HG03097 (cell line): Measurements from ENCODE around the gene GYG1.
"Not testable (repeated sequence)": the region's sequence is repeated elsewhere in the genome, so short reads cannot be mapped to it uniquely, and the experiment has no call there.

Experiments used
- ATAC-seq: cut with Tn5 transposase; IDR thresholded peaks from one replicate; pipeline ENCODE4 v1.9.1; 2021; ENCODE audit not compliant: unreplicated experiment, low FRiP score

Gene GYG1

DNA sequence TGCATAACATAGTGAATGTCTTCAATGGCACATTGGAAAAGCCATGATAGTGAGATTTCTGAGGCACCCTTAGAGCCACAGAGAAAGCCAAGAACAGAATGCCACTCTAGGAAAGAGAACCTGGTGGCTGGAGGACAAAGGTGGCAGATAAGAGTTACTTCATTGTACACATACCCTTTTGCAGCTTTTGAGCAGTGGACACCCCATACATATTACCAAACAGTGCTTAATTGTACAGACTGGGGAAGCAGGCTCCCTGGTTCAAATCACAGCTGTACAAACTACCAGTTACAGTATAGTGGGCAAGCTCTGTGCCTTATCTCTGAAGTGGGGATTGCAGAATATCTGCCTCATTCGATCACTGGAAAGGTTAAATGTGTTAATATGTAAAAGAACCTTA is 10.1 kb upstream of the GYG1 start:
- ATAC-seq, result no peak

DNA sequence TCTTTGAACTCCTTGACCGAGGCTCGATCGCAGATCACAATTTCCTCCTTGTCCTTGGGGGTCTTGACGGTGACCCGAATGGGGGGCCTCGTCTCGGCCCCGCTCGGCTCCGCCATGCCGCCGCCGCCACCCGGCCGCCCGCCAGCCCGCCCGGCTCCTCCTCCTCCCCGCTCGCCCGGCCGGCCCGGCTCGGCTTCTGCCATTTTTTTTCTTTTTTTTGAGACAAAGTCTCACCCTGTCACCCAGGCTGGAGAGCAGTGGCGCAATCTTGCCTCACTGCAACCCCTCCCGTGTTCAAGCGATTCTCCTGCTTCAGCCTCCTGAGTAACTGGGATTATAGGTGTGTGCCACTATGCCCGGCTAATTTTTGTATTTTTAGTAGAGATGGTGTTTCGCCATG is 3.8 kb upstream of the GYG1 start:
- not testable (repeated sequence) for ATAC-seq

DNA sequence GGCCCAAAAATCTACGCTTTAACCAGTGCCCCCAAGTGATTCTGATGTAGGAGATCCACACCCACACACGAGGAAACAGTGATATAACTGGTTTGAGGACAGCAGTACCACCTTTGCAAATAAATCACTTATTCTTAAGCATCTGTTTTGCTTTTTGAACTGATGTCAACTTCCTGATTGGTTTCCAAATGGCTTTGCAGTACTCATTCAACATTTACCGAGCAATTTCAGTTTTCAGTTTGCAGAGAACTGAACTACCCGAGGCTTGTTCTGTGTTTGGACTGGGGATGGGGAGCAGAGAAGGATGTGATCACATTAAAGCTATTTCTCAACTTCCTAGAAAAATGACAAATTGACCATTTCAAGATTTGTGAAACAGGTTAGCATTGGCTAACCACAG is 1.1 kb upstream of the GYG1 start:
- ATAC-seq, result peak; percentile 62

- peak; percentile 3 for ATAC-seq
These were observed 791 bp downstream of the GYG1 start for GRCh38 chr3:148992027-148992634.

DNA sequence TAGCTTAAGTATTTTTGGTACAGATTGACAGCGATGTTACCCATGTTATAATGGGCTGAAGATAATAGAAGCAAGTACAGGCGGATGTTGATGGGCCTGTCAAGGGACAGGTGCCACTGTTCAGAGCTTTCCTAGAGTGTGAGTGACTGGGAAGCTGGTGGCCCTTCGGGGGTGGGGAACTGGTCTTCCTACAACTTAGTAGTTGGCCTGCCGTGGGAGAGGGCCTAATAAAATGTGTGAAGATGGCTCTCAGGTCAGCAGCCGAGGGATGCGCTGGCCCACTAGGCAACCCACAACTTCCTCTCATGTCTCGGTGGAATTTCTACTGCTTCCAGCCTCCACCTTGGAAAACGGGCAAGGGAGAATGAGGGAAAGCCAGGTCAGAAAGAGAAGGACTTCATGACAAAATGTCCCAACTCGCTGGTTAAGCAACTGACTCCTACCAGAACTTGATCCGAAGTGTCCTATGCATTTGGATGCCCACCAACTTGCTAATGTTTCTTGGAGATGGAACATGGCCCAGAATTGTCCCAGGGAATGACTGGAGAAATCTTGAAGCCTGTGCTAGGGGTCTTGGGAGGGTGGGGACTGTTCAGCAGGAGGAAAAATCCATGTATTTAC is 1.4 kb downstream of the GYG1 start:
- no peak for ATAC-seq

GRCh38 chr3:148997623-148998022 is 6.3 kb downstream of the GYG1 start:
- ATAC-seq, result no peak

DNA sequence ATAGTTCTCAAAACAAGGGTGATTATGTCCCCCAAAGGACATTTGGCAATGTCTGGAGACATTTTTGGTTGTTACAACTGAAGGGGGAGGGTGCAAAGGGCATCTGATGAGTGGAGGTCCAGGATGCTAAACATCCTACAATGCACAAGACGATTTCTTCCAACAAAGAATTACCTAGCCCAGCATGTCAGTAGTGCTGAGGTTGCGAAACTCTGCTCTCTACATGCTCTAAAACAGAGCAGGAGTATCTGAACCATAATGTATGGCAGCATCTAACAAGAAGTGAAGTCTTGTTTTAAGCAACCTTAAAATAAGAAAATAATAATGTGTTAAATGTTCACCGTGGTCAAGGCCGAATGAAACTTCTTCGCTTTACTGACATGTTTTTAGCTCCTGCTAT is 7.0 kb downstream of the GYG1 start:
- no peak for ATAC-seq

DNA sequence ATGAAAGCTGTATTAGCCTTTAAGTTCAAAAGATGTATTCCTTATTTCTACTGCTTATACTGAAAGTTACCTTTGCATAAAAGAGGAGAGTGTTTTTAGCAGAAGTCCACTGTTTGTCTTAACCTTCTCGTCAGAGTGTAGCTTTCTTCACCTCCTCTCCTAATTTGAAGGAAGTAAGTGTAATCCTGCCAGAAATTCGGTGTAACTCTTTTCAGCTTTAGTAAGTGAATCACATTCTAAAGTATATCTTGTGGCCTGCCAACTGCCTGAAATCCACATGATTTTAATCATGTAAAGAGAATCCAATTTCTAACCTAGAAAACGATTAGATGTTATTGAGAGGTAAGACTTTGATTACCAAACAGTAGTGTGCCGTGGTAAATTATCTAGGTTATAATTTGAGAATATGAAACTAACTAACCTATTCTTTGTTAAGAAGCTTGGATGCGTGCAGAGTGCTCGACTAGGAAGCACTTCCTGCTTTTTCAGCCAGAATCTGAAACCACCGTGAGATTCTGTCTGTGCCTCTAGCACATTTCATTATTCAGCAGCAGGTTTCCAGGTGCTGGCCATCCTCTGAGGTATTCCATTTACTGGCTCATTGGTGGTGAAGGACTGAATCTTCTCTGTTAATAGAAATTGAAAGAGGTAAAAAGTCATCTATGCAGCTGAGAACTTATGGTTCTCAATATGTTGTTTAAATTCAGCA is 7.5 kb downstream of the GYG1 start:
- peak; percentile 46 for ATAC-seq

- ATAC-seq, result no peak
These were observed 8.5 kb downstream of the GYG1 start for GRCh38 chr3:148999806-149000205.

DNA sequence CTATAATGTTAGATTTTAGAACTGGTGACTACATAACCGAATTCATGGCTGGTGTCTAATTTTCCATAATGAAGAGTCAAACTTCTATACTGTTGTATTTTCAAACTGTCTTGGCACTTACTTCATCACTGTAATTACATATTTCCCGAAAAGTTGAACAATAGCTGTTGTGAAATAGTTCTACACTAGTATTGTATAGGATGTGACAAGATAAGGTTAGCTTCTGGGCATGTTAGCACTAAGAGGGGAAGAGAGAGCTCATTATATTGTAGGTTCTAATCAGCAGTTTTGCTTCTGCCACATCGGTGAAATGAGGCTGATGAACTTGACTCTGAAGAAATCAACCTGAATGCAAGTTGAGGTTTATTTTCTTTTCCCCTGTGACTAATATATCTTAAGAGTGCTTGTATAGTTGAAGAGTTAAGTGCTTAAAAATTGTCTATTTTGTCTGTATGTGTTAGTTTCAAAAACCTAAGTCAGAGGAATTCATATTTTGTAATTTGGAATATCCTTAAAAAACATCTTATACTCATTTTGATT is 8.9 kb downstream of the GYG1 start:
- ATAC-seq, result no peak

DNA sequence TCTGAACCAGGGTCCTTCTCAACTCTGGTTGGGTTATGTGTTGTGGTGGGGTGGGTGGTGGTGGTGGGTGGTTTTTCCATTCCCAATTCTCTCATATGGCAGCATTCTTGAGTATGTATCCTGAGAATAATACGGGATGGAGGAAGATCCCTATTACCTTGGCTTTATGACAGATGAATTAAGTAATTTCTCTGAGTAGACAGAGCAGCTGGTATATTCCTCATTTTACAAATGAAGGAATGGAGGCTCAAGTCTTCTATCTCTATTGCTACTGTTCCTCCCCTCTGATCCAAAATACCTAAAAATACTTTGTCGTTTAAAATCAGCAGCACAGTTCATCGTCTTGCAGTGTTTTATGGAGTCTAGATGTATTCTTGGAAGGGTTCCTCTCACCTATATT is 10.4 kb downstream of the GYG1 start:
- ATAC-seq, result no peak

DNA sequence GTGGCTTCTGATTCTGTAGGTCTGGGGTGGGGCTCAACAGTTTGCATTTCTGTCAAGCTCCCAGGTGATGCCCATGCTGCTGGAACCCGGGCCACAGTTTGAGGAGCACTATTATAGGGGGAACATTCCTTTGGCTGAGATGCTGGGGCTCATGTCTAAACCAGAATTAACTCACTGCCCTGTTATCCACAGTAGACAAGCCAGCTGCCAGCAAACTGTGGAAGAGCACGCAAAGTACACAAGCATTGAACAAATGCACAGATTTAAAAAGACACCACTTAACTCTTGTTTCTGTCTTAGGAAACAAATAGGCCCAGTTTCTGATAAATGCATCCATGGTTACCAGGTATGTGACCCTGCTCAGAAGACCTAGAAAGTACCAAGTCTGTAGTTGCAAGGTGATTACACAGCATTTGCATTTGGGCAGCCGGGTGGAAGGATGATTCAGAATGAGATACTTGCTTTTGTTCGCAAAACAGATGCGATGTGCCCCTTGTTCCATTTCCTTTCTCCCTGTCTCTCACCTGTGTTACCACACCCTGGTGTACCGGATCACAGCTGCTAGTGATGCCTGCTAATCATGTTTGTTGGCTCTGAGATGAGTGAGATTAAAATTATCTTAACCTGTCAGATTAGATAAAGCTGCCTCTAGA is 12.4 kb downstream of the GYG1 start:
- ATAC-seq, result peak; percentile 53

DNA sequence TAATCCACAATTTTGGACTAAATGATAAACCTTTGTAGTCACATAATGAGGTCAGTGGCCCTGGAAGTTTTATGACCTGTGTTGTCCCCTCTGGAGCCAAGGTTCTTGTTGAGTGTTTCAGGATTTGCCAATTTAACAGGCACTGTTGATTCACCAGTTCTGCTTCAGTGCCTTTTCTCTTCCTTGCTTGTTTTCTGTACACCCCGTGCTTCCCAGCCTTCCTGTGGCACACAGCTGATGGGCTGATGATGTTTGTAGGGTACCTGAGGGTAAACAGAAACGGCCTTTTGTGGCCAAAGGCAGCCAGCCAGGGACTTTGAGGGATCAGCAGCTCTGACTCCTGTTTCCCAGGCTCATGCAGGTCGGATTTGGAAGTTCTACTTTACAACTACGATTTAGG is 13.3 kb downstream of the GYG1 start:
- ATAC-seq, result no peak

DNA sequence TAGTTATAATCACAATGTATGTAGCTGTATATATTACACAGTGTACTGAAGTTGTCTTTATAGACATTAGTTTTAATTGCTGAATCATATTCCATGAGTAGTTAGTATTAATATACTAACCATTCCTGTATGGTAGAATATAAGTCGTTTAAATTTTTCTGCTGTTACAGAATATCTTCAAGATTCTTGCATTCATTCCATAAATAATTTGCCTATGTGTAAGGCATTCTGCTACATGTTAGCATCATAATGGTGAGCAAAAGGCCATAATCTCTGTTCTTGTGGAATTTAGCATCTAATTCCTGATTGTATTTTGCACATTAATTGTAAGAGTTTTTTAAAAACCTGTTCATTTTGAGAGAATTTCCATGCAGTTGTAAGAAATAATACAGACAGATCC is 14.1 kb downstream of the GYG1 start:
- ATAC-seq, result no peak

DNA sequence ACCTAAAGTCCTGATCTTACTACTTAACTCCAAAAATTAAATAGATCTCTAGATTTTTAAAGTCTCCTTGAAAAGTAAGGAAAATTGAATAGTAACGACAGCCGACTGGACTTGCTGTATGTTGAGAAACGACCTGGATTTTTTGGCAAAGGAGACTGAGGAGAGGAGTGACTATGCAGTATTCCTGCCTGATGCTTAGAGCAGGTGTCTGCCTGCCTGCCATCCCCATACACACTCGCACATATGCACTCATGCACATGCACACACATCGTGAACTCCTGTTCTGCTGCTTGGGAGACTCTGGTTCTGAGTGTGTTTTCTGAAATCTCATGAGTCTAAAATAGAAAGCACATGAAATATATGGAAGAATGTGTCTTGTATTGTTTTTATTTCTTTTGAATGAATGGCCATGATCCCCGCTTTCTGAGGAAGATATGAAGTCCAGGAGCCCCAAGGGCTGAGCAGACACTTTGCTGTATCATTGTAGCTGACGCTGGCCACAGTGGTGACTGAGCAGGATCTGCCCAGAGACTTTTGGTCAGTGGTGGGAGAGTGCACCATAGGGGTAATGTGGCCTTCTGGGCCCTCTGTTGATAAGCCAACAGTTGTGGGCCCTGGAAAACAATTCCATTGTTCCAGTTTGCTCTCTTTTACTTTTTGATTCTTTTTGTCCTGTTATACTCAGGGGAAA is 16.4 kb downstream of the GYG1 start:
- ATAC-seq, result no peak

DNA sequence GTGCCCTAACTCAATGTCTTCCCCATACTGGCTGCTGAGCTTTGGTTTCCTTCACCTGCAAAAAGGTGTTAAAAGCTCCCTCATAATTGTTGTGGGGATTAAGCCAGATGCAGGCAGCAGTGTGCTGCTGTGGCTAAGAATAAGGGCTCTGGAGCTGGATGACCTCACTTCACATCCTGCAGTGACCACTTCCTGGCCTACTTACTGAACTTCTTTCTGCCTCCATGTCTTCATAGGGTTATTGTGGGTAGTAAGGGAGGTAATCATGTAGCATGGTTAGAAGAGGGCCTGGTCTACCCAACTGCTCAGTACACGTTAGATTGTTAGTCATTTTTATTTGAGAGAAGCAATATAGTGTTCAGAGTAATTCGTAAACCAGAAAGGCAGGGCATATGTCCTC is 18.4 kb downstream of the GYG1 start:
- peak; percentile 93 for ATAC-seq

DNA sequence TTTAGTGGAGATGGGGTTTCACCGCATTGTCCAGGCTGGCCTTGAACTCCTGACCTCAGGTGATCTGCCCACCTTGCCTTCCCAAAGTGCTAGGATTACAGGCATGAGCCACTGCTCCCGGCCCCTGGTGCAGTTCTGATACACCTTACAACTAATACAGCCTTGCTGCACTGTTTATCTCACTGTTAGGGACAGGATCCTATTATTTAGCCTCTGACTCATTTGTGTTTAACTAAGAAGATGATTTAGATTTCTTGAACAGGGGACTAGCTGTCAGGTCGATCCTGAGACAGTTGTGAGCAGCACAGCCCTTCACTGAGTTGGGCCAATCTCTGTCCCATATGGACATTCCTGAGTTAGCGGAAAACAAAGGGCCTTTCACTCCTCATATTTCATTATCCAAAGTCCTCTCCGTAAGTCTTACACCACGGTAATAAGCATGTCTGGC is 19.2 kb downstream of the GYG1 start:
- no peak for ATAC-seq

GRCh38 chr3:149010966-149011365 is 19.6 kb downstream of the GYG1 start:
- no peak for ATAC-seq

DNA sequence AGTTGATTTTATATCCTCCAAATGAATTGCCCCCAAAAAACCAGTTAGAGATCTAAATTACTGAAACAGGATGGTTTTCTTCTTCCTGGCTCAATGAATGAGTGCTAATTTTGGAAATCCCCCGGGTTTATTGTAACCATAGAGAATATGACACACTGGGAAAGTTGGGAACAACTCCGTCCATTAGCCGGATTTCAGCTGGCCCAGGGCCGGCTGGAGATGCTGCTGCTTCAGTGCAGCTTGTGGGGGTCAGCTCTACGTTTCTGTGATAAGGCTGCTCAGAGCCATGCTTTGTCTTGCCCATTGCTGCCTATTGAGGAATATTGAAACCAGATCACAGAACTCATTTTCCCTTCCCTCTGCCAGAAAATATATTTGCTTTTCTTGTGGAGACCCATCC is 20.3 kb downstream of the GYG1 start:
- ATAC-seq, result no peak

DNA sequence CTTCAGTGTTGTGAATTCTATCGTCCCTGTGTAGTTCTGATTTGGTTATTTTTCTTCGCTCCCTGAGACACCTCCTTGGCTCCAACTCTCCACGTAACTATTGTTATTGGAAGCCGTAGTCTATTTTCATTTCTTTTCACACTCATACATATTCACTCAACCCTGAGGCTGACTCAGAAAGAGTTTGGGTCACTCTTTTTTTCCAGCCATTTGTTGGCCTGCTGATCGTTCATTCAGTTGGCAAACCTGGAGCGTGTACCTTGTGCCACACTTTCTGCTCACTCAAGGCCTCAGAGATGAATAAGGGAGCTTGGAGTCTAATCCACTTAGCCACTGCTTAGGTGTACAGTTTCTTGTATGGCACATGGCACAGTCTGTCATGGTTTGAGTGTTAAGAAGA is 22.4 kb downstream of the GYG1 start:
- ATAC-seq, result no peak

DNA sequence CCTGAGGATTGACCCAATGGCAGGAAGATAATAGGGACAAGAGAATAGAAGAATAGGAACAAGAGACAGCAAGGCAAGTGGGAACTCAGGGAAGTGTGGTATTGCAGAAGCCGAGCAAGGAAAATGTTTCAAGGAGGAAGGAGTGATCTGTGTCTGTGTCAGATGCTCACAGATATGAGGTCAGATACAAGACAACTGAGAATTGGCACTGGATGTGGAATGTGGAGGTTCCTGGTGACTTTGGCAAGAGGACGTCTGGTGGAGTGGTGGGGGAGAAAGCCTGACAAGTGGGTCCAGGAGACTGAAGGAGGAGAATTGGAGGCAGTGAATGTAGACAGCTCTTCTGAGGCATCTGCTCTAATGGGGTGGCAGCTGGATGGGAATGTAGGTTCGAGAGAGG is 24.1 kb downstream of the GYG1 start:
- ATAC-seq, result no peak
